GM20000 (cell line): ENCODE data around the gene SIK2.
A peak's percentile ranks its signal among the peaks of the same experiment; 100 is the strongest.

ENCODE experiments used
- DNase-seq: peaks from one replicate; pipeline ENCODE4 v3.0.0; 2012; ENCODE audit warnings: low spot score
- CTCF ChIP-seq: IDR thresholded peaks from 2 replicates; pipeline ENCODE4 v1.5.1; 2012; ENCODE audit warnings: mild to moderate bottlenecking, control low read depth; ENCODE audit errors: extremely low read depth, missing control alignments

SIK2 gene

GRCh38 chr11:111623527-111624030 is 21.3 kb downstream of the SIK2 start:
- TF ChIP-seq CTCF: no peak
- peak; percentile 13 for DNase-seq

GRCh38 chr11:111624608-111625007 is 22.4 kb downstream of the SIK2 start:
- DNase-seq: no peak
- no peak for TF ChIP-seq CTCF

- TF ChIP-seq CTCF: no peak
- DNase-seq: no peak
These were observed 25.3 kb downstream of the SIK2 start for GRCh38 chr11:111627591-111627990.

- TF ChIP-seq CTCF: no peak
- no peak for DNase-seq
These were observed 27.2 kb downstream of the SIK2 start for GRCh38 chr11:111629499-111629898.

- TF ChIP-seq CTCF: no peak
- DNase-seq: no peak
These were observed 28.9 kb downstream of the SIK2 start for GRCh38 chr11:111631024-111631665.

GRCh38 chr11:111631666-111632039 is 29.4 kb downstream of the SIK2 start:
- no peak for TF ChIP-seq CTCF
- DNase-seq: no peak

- DNase-seq: no peak
These were observed 30.4 kb downstream of the SIK2 start for GRCh38 chr11:111632516-111633220.

More at GRCh38 chr11:111632516-111633220, 30.4 kb downstream of the SIK2 start:
- TF ChIP-seq CTCF: no peak
